ENCODE results near the gene MICB. TPM values are rescaled to one million over a fixed set of nuclear protein-coding genes. Genes with fewer than 3 reads are reported as not detected.

MICB gene
- total and polyA plus RNA-seq, 2 of the 8 experiments (the other 6 are each of a cell fraction or from before 2014, with no cell fraction given), result 16.2 to 25.3 TPM

GRCh38 chr6:31556307-31556706 is 58.4 kb downstream of the MICB start:
- Histone ChIP-seq H3K79me1 (ENCODE audit: low read depth, low read length) (no peaks in the 10 kb centered on the region), H4K91ac (replicated peaks; ENCODE audit: insufficient read length, low read length) (no peak overlapping the region), H4K5ac (ENCODE audit: insufficient read length, low read depth, low read length) (no peak overlapping the region), H2AFZ (ENCODE audit: low read length) (no peak overlapping the region), H2BK12ac (ENCODE audit: low read depth, low read length) (no peak overlapping the region), H3K36me3 (ENCODE audit: control insufficient read depth in 2 of 4, insufficient read depth in 4 of 4, low read length in 3 of 4) (peaks cover 2 to 15% (median 5%) of the 10 kb centered on the region in 4 experiments; a peak in 5 of 8 replicates), H2AK5ac (ENCODE audit: low read depth, low read length) (no peak overlapping the region), H3K9me3 (ENCODE audit: insufficient read depth in 2 of 2, low read depth in 1 of 2, low read length in 1 of 2) (no peaks in the 10 kb centered on the region), H2BK120ac (replicated peaks; ENCODE audit: low read depth, low read length) (no peak overlapping the region), H4K20me1 (replicated peaks in 1 of 2; ENCODE audit: control insufficient read depth in 1 of 2, insufficient read depth in 2 of 2, low read length in 2 of 2) (no peaks in the 10 kb centered on the region), H3K9ac (replicated peaks in 1 of 4; ENCODE audit: extremely low read depth in 1 of 4, low read depth in 3 of 4, low read length in 3 of 4) (no peak overlapping the region), H3K23me2 (ENCODE audit: low read depth, low read length) (no peaks in the 10 kb centered on the region), H3K56ac (replicated peaks; ENCODE audit: insufficient read length, low read depth, low read length) (no peak overlapping the region), H4K8ac (ENCODE audit: extremely low read depth, insufficient read depth, low read length) (no peak overlapping the region), H3K14ac (ENCODE audit: insufficient read length) (no peak overlapping the region), H3K4me1 (replicated peaks in 1 of 4; ENCODE audit: control insufficient read depth in 3 of 4, insufficient read depth in 4 of 4, low read length in 3 of 4) (no peaks in the 10 kb centered on the region), H2BK15ac (ENCODE audit: low read length) (no peak overlapping the region), H3K79me2 (ENCODE audit: control insufficient read depth in 1 of 2, insufficient read depth in 2 of 2, low read length in 2 of 2) (no peaks in the 10 kb centered on the region), H3K27ac (ENCODE audit: low read depth, low read length) (no peak overlapping the region), H3K18ac (ENCODE audit: extremely low read depth, low read length) (no peak overlapping the region), H3K4ac (replicated peaks; ENCODE audit: insufficient read length, low read depth, low read length) (no peak overlapping the region), H3K27me3 (replicated peaks in 1 of 4; ENCODE audit: control insufficient read depth in 3 of 4, extremely low read depth in 1 of 4, insufficient read depth in 3 of 4, low read length in 3 of 4) (no peaks in the 10 kb centered on the region), H3K23ac (ENCODE audit: insufficient read length) (no peak overlapping the region), H2BK20ac (ENCODE audit: low read length) (no peak overlapping the region), H2BK5ac (ENCODE audit: low read depth, low read length) (no peak overlapping the region), H3K4me2 (ENCODE audit: insufficient read depth in 1 of 2, low read depth in 2 of 2, low read length in 2 of 2) (no peak overlapping the region), H3K4me3 (ENCODE audit: extremely low read depth in 1 of 4, insufficient read depth in 2 of 4, low read depth in 3 of 4, low read length in 4 of 4) (no peak overlapping the region)
- FAIRE-seq (no peak), DNase-seq (ENCODE audit: low read depth in 1 of 2, low spot score in 2 of 2) (no peak)
- WGBS, 2 experiments (ENCODE audit: extremely low coverage in 1 of 2, insufficient coverage in 1 of 2, insufficient read length in 1 of 2, insufficient replicate concordance in 2 of 2, low coverage in 1 of 2, low lambda C conversion rate in 2 of 2, missing lambda C conversion rate in 1 of 2), result 95% methylated on average over 3 of the region's 3 CpGs; no CpG with 5 or more reads in 1 of the 2 experiments
- ChIA-PET POLR2A (ENCODE audit: partially characterized antibody) (interaction anchor here (1.1 to 10.9 kb wide), 7 partner anchors 9 to 71 kb away, joined by 3 to 110 read pairs (median 5); partner anchors contain the start of genes ATP6V1G2, DDX39B, LTB and NFKBIL1), CTCF (ENCODE audit: partially characterized antibody) (interaction anchor here (0.6 to 24.7 kb wide), 7 partner anchors 10 to 45 kb away, joined by 3 to 613 read pairs (median 6); partner anchors contain the start of genes ATP6V1G2, LST1, LTB and NCR3)
- no peak for TF ChIP-seq TAF1 (IDR thresholded peaks at IDR 0.05; ENCODE audit: low read depth, low read length)
- TF ChIP-seq ATF3 (IDR thresholded peaks at IDR 0.05; ENCODE audit: insufficient read depth, low read depth, low read length), result no peak
- no peak for TF ChIP-seq RNF2 (IDR thresholded peaks at IDR 0.05; ENCODE audit: borderline replicate concordance, low read depth, low read length, missing control alignments, poor library complexity, severe bottlenecking)
- TF ChIP-seq TEAD4 (IDR thresholded peaks at IDR 0.05; ENCODE audit: low read depth, low read length), result no peak
- no peak for TF ChIP-seq KDM5A (IDR thresholded peaks at IDR 0.05; ENCODE audit: low read length)
- TF ChIP-seq HDAC2 (IDR thresholded peaks at IDR 0.05; ENCODE audit: borderline replicate concordance in 1 of 2, low read depth in 2 of 2, low read length in 2 of 2), result no peak
- TF ChIP-seq HDAC6 (IDR thresholded peaks at IDR 0.05; ENCODE audit: low read depth, low read length), result no peak
- TF ChIP-seq GTF2F1 (IDR thresholded peaks at IDR 0.05; ENCODE audit: borderline replicate concordance, low read depth, low read length), result no peak
- TF ChIP-seq CTBP2 (IDR thresholded peaks at IDR 0.05; ENCODE audit: borderline replicate concordance, insufficient read depth, insufficient read length, low read length), result no peak
- TF ChIP-seq RFX5 (IDR thresholded peaks at IDR 0.05; ENCODE audit: borderline replicate concordance, low read depth, low read length), result no peak
